Effector memory CD4-positive, alpha-beta T cell (primary cell): ENCODE data around the gene IL17RE.
"Not testable (repeated sequence)": the region's sequence is repeated elsewhere in the genome, so short reads cannot be mapped to it uniquely, and the experiment has no call there.

Experiments
- DNase-seq, 3 donors: peaks; one replicate each; pipeline ENCODE4 v3.0.0-alpha.2; 2020
- H3K27ac ChIP-seq: 2 replicates; pipeline ENCODE4 v1.7.0; 2013; ENCODE audit warnings: mild to moderate bottlenecking, low read length, moderate library complexity; ENCODE audit not compliant: insufficient read depth, poor library complexity, severe bottlenecking
- H3K27me3 ChIP-seq: replicated peaks from 2 replicates; pipeline ENCODE4 v1.7.0; 2013; ENCODE audit warnings: mild to moderate bottlenecking, low read length; ENCODE audit not compliant: insufficient read depth, control insufficient read depth, poor library complexity, severe bottlenecking
- H3K36me3 ChIP-seq: 2 replicates; pipeline ENCODE4 v1.7.0; 2013; ENCODE audit warnings: mild to moderate bottlenecking, low read length, moderate library complexity; ENCODE audit not compliant: control insufficient read depth, insufficient read depth
- H3K4me1 ChIP-seq: 2 replicates; pipeline ENCODE4 v1.7.0; 2013; ENCODE audit warnings: low read length, mild to moderate bottlenecking; ENCODE audit not compliant: control insufficient read depth, insufficient read depth, poor library complexity, severe bottlenecking
- H3K4me3 ChIP-seq: 2 replicates; pipeline ENCODE4 v1.7.0; 2013; ENCODE audit warnings: low read length, low read depth, mild to moderate bottlenecking; ENCODE audit not compliant: insufficient read depth, poor library complexity, severe bottlenecking
- H3K9me3 ChIP-seq: 2 replicates; pipeline ENCODE4 v1.7.0; 2013; ENCODE audit warnings: mild to moderate bottlenecking, low read length, moderate library complexity; ENCODE audit not compliant: control insufficient read depth

The IL17RE gene

GRCh38 chr3:9864200-9864927, 38.3 kb upstream of the IL17RE start:
- no peaks in the 10 kb centered on the region for H3K36me3 ChIP-seq
- H3K9me3 ChIP-seq, result no peaks in the 10 kb centered on the region
- DNase-seq, result no peak
- peaks cover 9% of the 10 kb centered on the region for H3K27me3 ChIP-seq
- H3K27ac ChIP-seq, result no peak overlapping the region
- peaks cover 6% of the 10 kb centered on the region for H3K4me1 ChIP-seq
- no peak overlapping the region for H3K4me3 ChIP-seq

- not testable (repeated sequence) for H3K4me3 ChIP-seq, H3K4me1 ChIP-seq
These were observed 37.5 kb upstream of the IL17RE start for GRCh38 chr3:9865125-9865637.

GRCh38 chr3:9866639-9867038, 36.0 kb upstream of the IL17RE start:
- peaks cover 9% of the 10 kb centered on the region for H3K27me3 ChIP-seq
- H3K9me3 ChIP-seq, result no peaks in the 10 kb centered on the region
- H3K4me1 ChIP-seq, result peaks cover 6% of the 10 kb centered on the region
- no peak overlapping the region for H3K4me3 ChIP-seq
- no peak for DNase-seq
- H3K36me3 ChIP-seq, result no peaks in the 10 kb centered on the region
- no peak overlapping the region for H3K27ac ChIP-seq

More at GRCh38 chr3:9865125-9865637, 37.5 kb upstream of the IL17RE start:
- H3K27me3 ChIP-seq, H3K36me3 ChIP-seq, H3K9me3 ChIP-seq, H3K27ac ChIP-seq, DNase-seq: not testable (repeated sequence)

- peaks cover 7% of the 10 kb centered on the region for H3K27me3 ChIP-seq
- H3K36me3 ChIP-seq, result no peaks in the 10 kb centered on the region
- no peak overlapping the region for H3K4me3 ChIP-seq
- no peaks in the 10 kb centered on the region for H3K9me3 ChIP-seq
- peaks cover 6% of the 10 kb centered on the region for H3K4me1 ChIP-seq
- DNase-seq, result no peak
- no peak overlapping the region for H3K27ac ChIP-seq
These were observed 35.5 kb upstream of the IL17RE start for GRCh38 chr3:9867106-9867505.

- Histone ChIP-seq H3K4me3 (no peak overlapping the region), H3K4me1 (no peaks in the 10 kb centered on the region), H3K27ac (no peak overlapping the region), H3K36me3 (no peaks in the 10 kb centered on the region), H3K27me3 (no peaks in the 10 kb centered on the region), H3K9me3 (no peaks in the 10 kb centered on the region)
- DNase-seq, result no peak
These were observed 32.7 kb upstream of the IL17RE start for GRCh38 chr3:9869955-9870354.

GRCh38 chr3:9870978-9871377, 31.7 kb upstream of the IL17RE start:
- H3K36me3 ChIP-seq, result no peaks in the 10 kb centered on the region
- no peak for DNase-seq
- H3K4me1 ChIP-seq, result no peaks in the 10 kb centered on the region
- H3K27me3 ChIP-seq, result no peaks in the 10 kb centered on the region
- no peaks in the 10 kb centered on the region for H3K9me3 ChIP-seq
- no peak overlapping the region for H3K27ac ChIP-seq
- H3K4me3 ChIP-seq, result no peak overlapping the region

- H3K36me3 ChIP-seq, H3K27ac ChIP-seq, H3K27me3 ChIP-seq, H3K4me1 ChIP-seq, DNase-seq, H3K9me3 ChIP-seq, H3K4me3 ChIP-seq: not testable (repeated sequence)
These were observed 30.6 kb upstream of the IL17RE start for GRCh38 chr3:9872067-9872466.

- no peak overlapping the region for H3K4me3 ChIP-seq
These were observed 27.2 kb upstream of the IL17RE start for GRCh38 chr3:9875448-9875847.

GRCh38 chr3:9876255-9876654, 26.4 kb upstream of the IL17RE start:
- H3K4me3 ChIP-seq, DNase-seq, H3K9me3 ChIP-seq, H3K4me1 ChIP-seq, H3K27ac ChIP-seq, H3K36me3 ChIP-seq, H3K27me3 ChIP-seq: not testable (repeated sequence)

More at GRCh38 chr3:9875448-9875847, 27.2 kb upstream of the IL17RE start:
- Histone ChIP-seq H3K4me1 (no peaks in the 10 kb centered on the region), H3K27ac (no peak overlapping the region), H3K27me3 (no peaks in the 10 kb centered on the region), H3K9me3 (no peaks in the 10 kb centered on the region), H3K36me3 (no peaks in the 10 kb centered on the region)
- no peak for DNase-seq

- no peaks in the 10 kb centered on the region for H3K4me1 ChIP-seq
- H3K27ac ChIP-seq, result no peak overlapping the region
- no peaks in the 10 kb centered on the region for H3K36me3 ChIP-seq
- DNase-seq, result no peak
- H3K27me3 ChIP-seq, result no peaks in the 10 kb centered on the region
- H3K9me3 ChIP-seq, result no peaks in the 10 kb centered on the region
- H3K4me3 ChIP-seq, result no peak overlapping the region
These were observed 25.7 kb upstream of the IL17RE start for GRCh38 chr3:9876991-9877390.
